ENCODE results near the gene CHPF2. TPM values are rescaled to one million over a fixed set of nuclear protein-coding genes. Genes with fewer than 3 reads are reported as not detected.

Gene CHPF2
- total RNA-seq, 2 experiments from 2014 or later = 23.7 to 27.3 TPM

GRCh38 chr7:151198945-151199848 is 33.1 kb upstream of the CHPF2 start:
- no peak overlapping the region for H3K27ac Mint-ChIP-seq
- ChIA-PET CTCF (no interaction called here), POLR2A (interaction anchor here (0.7 to 1.2 kb wide), 2 partner anchors 28 to 56 kb away, joined by 3 to 4 read pairs; partner anchors contain the start of gene ABCF2)
- H3K36me3 Mint-ChIP-seq (ENCODE audit: low read depth) = no peaks in the 10 kb centered on the region
- DNase-seq (no peak), ATAC-seq (no peak)
- intact Hi-C loops (cut with micrococcal nuclease) = no loop called here
- H3K4me1 Mint-ChIP-seq (ENCODE audit: low read depth) = no peaks in the 10 kb centered on the region
- no peak overlapping the region for H3K4me3 Mint-ChIP-seq
- H3K9me3 Mint-ChIP-seq = no peaks in the 10 kb centered on the region
- peaks cover 2% of the 10 kb centered on the region for H3K27me3 Mint-ChIP-seq
- no peak for TF ChIP-seq CTCF (IDR thresholded peaks at IDR 0.05)

- CTCF ChIA-PET = no interaction called here
- H3K9me3 Mint-ChIP-seq = no peaks in the 10 kb centered on the region
- TF ChIP-seq CTCF (IDR thresholded peaks at IDR 0.05) = no peak
- no peaks in the 10 kb centered on the region for H3K36me3 Mint-ChIP-seq (ENCODE audit: low read depth)
- H3K27ac Mint-ChIP-seq = no peak overlapping the region
- peaks cover 3% of the 10 kb centered on the region for H3K4me1 Mint-ChIP-seq (ENCODE audit: low read depth)
- no peaks in the 10 kb centered on the region for H3K27me3 Mint-ChIP-seq
- intact Hi-C loops (cut with micrococcal nuclease) = no loop called here
- no peak overlapping the region for H3K4me3 Mint-ChIP-seq
- no peak for ATAC-seq
- POLR2A ChIA-PET = no interaction called here
- DNase-seq = no peak
These were observed 30.9 kb upstream of the CHPF2 start for GRCh38 chr7:151201344-151201743.

GRCh38 chr7:151201751-151202150 is 30.5 kb upstream of the CHPF2 start:
- DNase-seq = no peak
- no peak overlapping the region for H3K27ac Mint-ChIP-seq
- no peak overlapping the region for H3K4me3 Mint-ChIP-seq
- ChIA-PET POLR2A (no interaction called here), CTCF (no interaction called here)
- TF ChIP-seq CTCF (IDR thresholded peaks at IDR 0.05) = no peak
- H3K27me3 Mint-ChIP-seq = no peaks in the 10 kb centered on the region
- ATAC-seq = no peak
- H3K36me3 Mint-ChIP-seq (ENCODE audit: low read depth) = no peaks in the 10 kb centered on the region
- H3K9me3 Mint-ChIP-seq = no peaks in the 10 kb centered on the region
- H3K4me1 Mint-ChIP-seq (ENCODE audit: low read depth) = peaks cover 4% of the 10 kb centered on the region
- intact Hi-C loops (cut with micrococcal nuclease) = no loop called here

GRCh38 chr7:151202836-151203235 is 29.4 kb upstream of the CHPF2 start:
- Mint-ChIP-seq H3K27ac (no peak overlapping the region), H3K9me3 (no peaks in the 10 kb centered on the region), H3K4me1 (ENCODE audit: low read depth) (peaks cover 15% of the 10 kb centered on the region), H3K36me3 (ENCODE audit: low read depth) (no peaks in the 10 kb centered on the region), H3K4me3 (no peak overlapping the region), H3K27me3 (no peaks in the 10 kb centered on the region)
- no peak for ATAC-seq
- POLR2A ChIA-PET = no interaction called here
- TF ChIP-seq CTCF (IDR thresholded peaks at IDR 0.05) = no peak
- no peak for DNase-seq
- CTCF ChIA-PET = no interaction called here
- intact Hi-C loops (cut with micrococcal nuclease) = no loop called here

- Mint-ChIP-seq H3K4me3 (no peak overlapping the region), H3K9me3 (no peaks in the 10 kb centered on the region), H3K27ac (no peak overlapping the region), H3K4me1 (ENCODE audit: low read depth) (peaks cover 20% of the 10 kb centered on the region), H3K36me3 (ENCODE audit: low read depth) (no peaks in the 10 kb centered on the region), H3K27me3 (no peaks in the 10 kb centered on the region)
- ATAC-seq (no peak), DNase-seq (no peak)
- ChIA-PET POLR2A (interaction anchor here (1.4 kb wide), 1 partner anchor 35 kb away, joined by 3 read pairs; no protein-coding TSS in a partner anchor), CTCF (interaction anchor here (1.5 kb wide), 1 partner anchor 23 kb away, joined by 3 read pairs; the partner anchor contains the start of gene ABCF2)
- intact Hi-C loops (cut with micrococcal nuclease) = no loop called here
- TF ChIP-seq CTCF (IDR thresholded peaks at IDR 0.05) = no peak
These were observed 27.8 kb upstream of the CHPF2 start for GRCh38 chr7:151204383-151205032.
